ENCODE data around the gene DTNB. TPM values are rescaled to one million over a fixed set of nuclear protein-coding genes. Genes with fewer than 3 reads are reported as not detected.

The DTNB gene
- total and polyA plus RNA-seq, 2 of the 4 experiments (the other 2 are of a cell fraction): 3.8 to 5.3 TPM

GRCh38 chr2:25618676-25619075 is 54.7 kb downstream of the DTNB start:
- dilution Hi-C loops (cut with HindIII; ENCODE audit: low sequenced_read_pairs, unreplicated experiment) (no loop called here), in situ Hi-C loops (cut with MboI; ENCODE audit: low sequenced_read_pairs) (no loop called here), intact Hi-C loops (cut with micrococcal nuclease) (no loop called here)
- Histone ChIP-seq H3K4ac (ENCODE audit: low read depth, low read length) (no peak overlapping the region), H2BK120ac (ENCODE audit: low read depth, low read length) (no peak overlapping the region), H4K8ac (ENCODE audit: low read depth in 2 of 2, low read length in 2 of 2) (no peak overlapping the region), H3K27ac (ENCODE audit: insufficient read depth, low read length) (no peak overlapping the region), H3K9me1 (ENCODE audit: insufficient read depth, low read length) (no peaks in the 10 kb centered on the region; the same call in 1 of the 2 replicates), H2BK20ac (ENCODE audit: low read depth, low read length) (no peak overlapping the region), H3K56ac (ENCODE audit: extremely low read depth, insufficient read depth, low read length) (no peak overlapping the region), H2AFZ (replicated peaks; ENCODE audit: low read length, poor library complexity) (no peak overlapping the region), H4K20me1 (ENCODE audit: insufficient read depth, low read length) (no peaks in the 10 kb centered on the region; the same call in 1 of the 2 replicates), H3K9ac (ENCODE audit: low read depth, low read length) (no peak overlapping the region), H3K36me3 (ENCODE audit: control insufficient read depth, insufficient read depth, low read length) (no peaks in the 10 kb centered on the region), H4K91ac (ENCODE audit: insufficient read depth, low read depth, low read length) (no peak overlapping the region), H2AK5ac (ENCODE audit: low read depth, low read length) (no peak overlapping the region), H3K18ac (ENCODE audit: low read depth, low read length) (no peak overlapping the region), H3K4me2 (ENCODE audit: low read depth, low read length) (peak overlapping the region; percentile 86; the same call in 1 of the 2 replicates), H3K14ac (replicated peaks; ENCODE audit: low read depth, low read length) (no peak overlapping the region), H4K5ac (ENCODE audit: low read depth, low read length) (no peak overlapping the region), H3K4me1 (ENCODE audit: control insufficient read depth, insufficient read depth, low read length) (peaks cover 4% of the 10 kb centered on the region), H2AK9ac (replicated peaks; ENCODE audit: low read depth, low read length, poor library complexity) (no peak overlapping the region), H3K79me1 (ENCODE audit: low read depth in 1 of 2, low read length in 2 of 2) (no peaks in the 10 kb centered on the region), H3K4me3 (ENCODE audit: insufficient read depth, low read depth, low read length) (no peak overlapping the region), H3K27me3 (ENCODE audit: control insufficient read depth, insufficient read depth, low read length) (no peaks in the 10 kb centered on the region), H2BK15ac (ENCODE audit: low read depth, low read length) (no peak overlapping the region), H2BK5ac (ENCODE audit: low read depth, low read length, poor library complexity, severe bottlenecking) (peak overlapping the region; percentile 62), H3K9me3 (ENCODE audit: control insufficient read depth, insufficient read depth, low read length) (no peaks in the 10 kb centered on the region), H3K23ac (ENCODE audit: low read depth, low read length) (no peak overlapping the region)
- ChIA-PET CTCF (interaction anchor here (0.7 to 2.0 kb wide), 6 partner anchors 9 to 46 kb away, joined by 3 to 14 read pairs (median 4); no protein-coding TSS in a partner anchor), POLR2A (ENCODE audit: unreplicated experiment) (no interaction called here)
- ATAC-seq (ENCODE audit: low read depth) (peak; percentile 58), DNase-seq (peak; percentile 78)
- no CpG with 5 or more reads among the region's 2 CpGs for WGBS, 2 experiments (ENCODE audit: extremely low coverage in 2 of 2, insufficient read length in 1 of 2)
- no peak for TF ChIP-seq NFE2L2 (IDR thresholded peaks at IDR 0.05; ENCODE audit: low read depth, low read length)
- peak; percentile 22; the same call in 1 of the 2 replicates for TF ChIP-seq FOS (IDR thresholded peaks at IDR 0.05; ENCODE audit: low read depth, low read length)
- no TSS peak for BruUV-seq (replicated peaks)
